HG02870 (cell line): ENCODE data around the gene FOXN3.
"Not testable (repeated sequence)": the region's sequence is repeated elsewhere in the genome, so short reads cannot be mapped to it uniquely, and the experiment has no call there.

Experiments
- ATAC-seq: cut with Tn5 transposase; IDR thresholded peaks from one replicate; pipeline ENCODE4 v1.9.1; 2021; ENCODE audit warnings: mild to moderate bottlenecking, moderate library complexity; ENCODE audit not compliant: unreplicated experiment

Gene FOXN3

DNA sequence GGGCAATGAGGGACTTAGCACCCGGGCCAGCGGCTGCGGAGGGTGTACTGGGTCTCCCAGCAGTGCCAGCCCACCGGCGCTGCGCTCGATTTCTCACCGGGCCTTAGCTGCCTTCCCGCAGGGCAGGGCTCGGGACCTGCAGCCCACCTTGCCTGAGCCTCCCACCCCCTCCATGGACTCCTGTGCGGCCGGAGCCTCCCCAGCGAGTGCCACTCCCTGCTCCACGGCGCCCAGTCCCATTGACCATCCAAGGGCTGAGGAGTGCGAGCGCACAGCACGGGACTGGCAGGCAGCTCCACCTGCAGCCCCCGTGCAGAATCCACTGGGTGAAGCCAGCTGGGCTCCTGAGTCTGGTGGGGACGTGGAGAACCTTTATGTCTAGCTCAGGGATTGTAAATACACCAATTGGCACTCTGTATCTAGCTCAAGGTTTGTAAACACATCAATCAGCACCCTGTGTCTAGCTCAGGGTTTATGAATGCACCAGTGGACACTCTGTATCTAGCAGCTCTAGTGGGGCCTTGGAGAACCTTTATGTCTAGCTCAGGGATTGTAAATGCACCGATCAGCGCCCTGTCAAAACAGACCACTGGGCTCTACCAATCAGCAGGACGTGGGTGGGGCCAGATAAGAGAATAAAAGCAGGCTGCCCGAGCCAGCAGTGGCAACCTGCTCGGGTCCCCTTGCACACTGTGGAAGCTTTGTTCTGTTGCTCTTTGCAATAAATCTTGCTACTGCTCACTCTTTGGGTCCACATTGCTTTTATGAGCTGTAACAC, 305.1 kb downstream of the FOXN3 start:
- ATAC-seq: not testable (repeated sequence)

GRCh38 chr14:89111232-89111631, 305.8 kb downstream of the FOXN3 start:
- not testable (repeated sequence) for ATAC-seq

DNA sequence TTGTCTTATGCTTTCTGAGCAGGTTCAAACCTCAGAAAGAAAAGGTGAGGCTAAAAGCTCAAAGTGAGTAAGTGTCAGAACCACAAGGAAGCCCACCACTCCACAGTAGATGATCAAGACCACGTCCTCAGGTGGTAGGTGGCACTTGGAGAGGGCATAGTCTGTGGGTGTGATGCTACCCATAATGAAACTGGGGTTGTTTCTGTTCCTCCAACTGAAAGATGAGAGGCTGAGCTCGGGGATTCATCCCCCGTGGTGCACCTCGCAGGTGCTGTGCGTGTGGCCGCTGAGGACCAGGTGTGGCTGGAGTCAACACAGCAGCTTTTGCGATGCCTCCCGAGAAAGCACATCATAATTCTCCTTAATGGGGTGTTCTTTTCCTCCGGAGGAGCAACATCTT, 306.9 kb downstream of the FOXN3 start:
- ATAC-seq: no peak

DNA sequence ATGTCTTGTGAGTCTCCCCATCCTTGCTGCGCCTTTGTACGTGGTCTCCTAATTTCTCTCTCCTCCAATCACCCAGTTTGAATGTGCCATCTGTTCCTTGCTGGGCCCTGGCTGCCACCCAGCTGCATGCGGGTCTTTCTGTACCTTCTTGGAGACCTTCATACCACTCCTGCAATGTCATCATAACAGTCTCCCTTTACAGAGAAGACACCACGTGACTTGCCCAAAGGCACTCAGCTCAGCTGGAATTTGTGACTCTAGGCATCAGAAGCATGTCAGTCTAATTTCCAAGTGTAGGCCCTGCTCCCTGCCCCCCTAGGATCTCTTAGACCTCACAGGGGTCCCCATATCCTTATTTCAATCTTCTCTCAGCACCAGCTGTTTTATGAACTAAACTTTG, 308.4 kb downstream of the FOXN3 start:
- no peak for ATAC-seq

DNA sequence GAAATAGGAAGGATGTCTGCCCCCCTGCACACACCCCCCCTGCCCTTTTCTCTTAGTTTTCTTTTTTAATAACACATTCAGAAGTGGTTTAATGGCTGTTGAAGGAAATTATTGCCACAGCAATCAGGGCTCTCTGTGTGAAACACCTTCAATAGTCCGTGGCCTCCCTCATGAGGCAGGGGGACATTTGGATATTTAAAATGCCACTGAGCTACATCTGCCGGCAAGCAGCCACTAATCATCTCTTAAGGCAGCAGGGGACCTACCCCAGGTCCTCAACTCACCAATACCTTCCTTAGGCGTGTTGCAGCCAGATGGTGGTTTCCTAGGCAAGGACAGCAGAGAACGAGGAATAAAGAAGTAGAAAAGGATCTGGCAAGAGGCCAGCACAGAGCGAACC, 309.4 kb downstream of the FOXN3 start:
- ATAC-seq: no peak
